ENCODE data around the gene MNAT1. TPM values are rescaled to one million over a fixed set of nuclear protein-coding genes. Genes with fewer than 3 reads are reported as not detected.

MNAT1 gene
- polyA plus RNA-seq, 2 of the 4 experiments (the other 2 are of a cell fraction): 42.7 to 78.1 TPM

GRCh38 chr14:60805841-60806430, 71.4 kb downstream of the MNAT1 start:
- FAIRE-seq: no peak
- Histone ChIP-seq H3K9me3 (no peaks in the 10 kb centered on the region), H3K27ac (no peak overlapping the region), H3K4me3 (no peak overlapping the region), H3K4me1 (peaks cover 7% of the 10 kb centered on the region; the same call in 2 of the 3 replicates), H3K4me2 (no peak overlapping the region)
- WGBS (ENCODE audit: missing lambda C conversion rate): 87% methylated on average over 1 of the region's 1 CpG
- TF ChIP-seq MAFK (IDR thresholded peaks at IDR 0.05; ENCODE audit: partially characterized antibody) (no peak), JUN (IDR thresholded peaks at IDR 0.05) (no peak), ZFP36 (IDR thresholded peaks at IDR 0.05; ENCODE audit: borderline replicate concordance, partially characterized antibody) (no peak), E2F6 (IDR thresholded peaks at IDR 0.05; ENCODE audit: borderline replicate concordance, low read depth) (no peak), HMGXB4 (CRISPR knock-in tag; IDR thresholded peaks at IDR 0.05; ENCODE audit: borderline replicate concordance) (no peak), RNF2 (IDR thresholded peaks at IDR 0.05; ENCODE audit: borderline replicate concordance, low read depth) (no peak), EP300 (IDR thresholded peaks at IDR 0.05) (no peak)
- no peak for DNase-seq (ENCODE audit: low read depth in 1 of 2, low spot score in 1 of 2)
- ChIA-PET CTCF (no interaction called here), POLR2A (no interaction called here)
- no peak for ATAC-seq

DNA sequence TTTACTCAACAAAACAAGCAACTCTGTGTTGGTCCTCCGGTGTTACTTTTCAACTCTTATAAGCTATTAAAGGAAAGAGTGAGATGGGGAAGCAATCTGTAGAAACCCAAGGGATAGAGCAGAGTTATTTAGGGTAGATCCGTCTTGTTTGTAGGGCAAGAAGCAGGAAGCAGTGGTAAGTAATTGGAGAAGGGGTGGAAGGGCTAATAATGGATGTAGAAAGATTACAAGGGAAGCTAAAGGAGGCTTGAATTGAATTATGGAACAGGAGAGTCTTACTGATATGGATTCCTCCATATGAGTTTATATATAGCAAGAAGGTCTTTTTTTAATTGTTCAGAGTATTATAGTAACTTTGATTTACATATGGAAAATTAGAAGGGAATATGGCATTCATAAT, 72.7 kb downstream of the MNAT1 start:
- ATAC-seq: no peak
- DNase-seq (ENCODE audit: low read depth in 1 of 2, low spot score in 1 of 2): no peak
- Histone ChIP-seq H3K4me3 (no peak overlapping the region), H3K4me2 (no peak overlapping the region), H3K4me1 (peaks cover 7% of the 10 kb centered on the region; the same call in 2 of the 3 replicates), H3K9me3 (no peaks in the 10 kb centered on the region), H3K27ac (no peak overlapping the region)
- TF ChIP-seq ZNF302 (CRISPR knock-in tag; IDR thresholded peaks at IDR 0.05): no peak
- TF ChIP-seq GATA3 (IDR thresholded peaks at IDR 0.05; ENCODE audit: borderline replicate concordance): no peak
- no peak for TF ChIP-seq POLR2A (IDR thresholded peaks at IDR 0.05; ENCODE audit: low read length)
- no peak for TF ChIP-seq NR3C1 (IDR thresholded peaks at IDR 0.05)
- TF ChIP-seq, protein P1, sequence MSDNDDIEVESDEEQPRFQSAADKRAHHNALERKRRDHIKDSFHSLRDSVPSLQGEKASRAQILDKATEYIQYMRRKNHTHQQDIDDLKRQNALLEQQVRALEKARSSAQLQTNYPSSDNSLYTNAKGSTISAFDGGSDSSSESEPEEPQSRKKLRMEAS (IDR thresholded peaks at IDR 0.05): no peak
- TF ChIP-seq PHF8 (IDR thresholded peaks at IDR 0.05; ENCODE audit: borderline replicate concordance, low read depth): no peak
- no peak for TF ChIP-seq REST (IDR thresholded peaks at IDR 0.05)
- TF ChIP-seq ZFP36 (IDR thresholded peaks at IDR 0.05; ENCODE audit: borderline replicate concordance, partially characterized antibody): no peak
- TF ChIP-seq SMC3 (IDR thresholded peaks at IDR 0.05): no peak
- CTCF ChIA-PET: no interaction called here
- POLR2A ChIA-PET: no interaction called here
- WGBS (ENCODE audit: missing lambda C conversion rate): 90% methylated on average over 2 of the region's 2 CpGs
- FAIRE-seq: no peak

- H3K4me3 ChIP-seq: no peak overlapping the region
- CTCF ChIA-PET: interaction anchor here (0.6 kb wide), 2 partner anchors 165 to 397 kb away, joined by 3 read pairs; no protein-coding TSS in a partner anchor
- 0 out of 3 replicates have a peak overlapping the region, but pooled peaks have one; percentile 5 for H3K4me2 ChIP-seq
Observed at GRCh38 chr14:60807971-60808370, 73.4 kb downstream of the MNAT1 start.

More at GRCh38 chr14:60807971-60808370, 73.4 kb downstream of the MNAT1 start:
- ATAC-seq (no peak), FAIRE-seq (no peak), DNase-seq (ENCODE audit: low read depth in 1 of 2, low spot score in 1 of 2) (peak in 1 of 2 experiments; percentile 19)
- H3K9me3 ChIP-seq: no peaks in the 10 kb centered on the region
- POLR2A ChIA-PET: no interaction called here
- H3K4me1 ChIP-seq: peaks cover 7% of the 10 kb centered on the region; the same call in 2 of the 3 replicates
- H3K27ac ChIP-seq: no peak overlapping the region
- no peak for TF ChIP-seq FOSL2 (IDR thresholded peaks at IDR 0.05)
- TF ChIP-seq FOSL2 (CRISPR knock-in tag; IDR thresholded peaks at IDR 0.05): 0 out of 2 replicates have a peak, but pooled peaks have one; percentile 26
- no peak for TF ChIP-seq ZFP36 (IDR thresholded peaks at IDR 0.05; ENCODE audit: borderline replicate concordance, partially characterized antibody)
- 67% methylated on average over 3 of the region's 3 CpGs for WGBS (ENCODE audit: missing lambda C conversion rate)

All from A549 (cell line).